CD4-positive, alpha-beta T cell (primary cell): Measurements from ENCODE around the gene C19orf81. TPM values are rescaled to one million over a fixed set of nuclear protein-coding genes. Genes with fewer than 3 reads are reported as not detected.

Source experiments
- ATAC-seq: fragments of 200-7000 bp; cut with Tn5 transposase; one replicate; pipeline ENCODE4 v1.10.0; 2022; ENCODE audit warnings: mild to moderate bottlenecking; ENCODE audit not compliant: poor library complexity
- CTCF ChIA-PET: fragments of 350-600 bp; sonication (Branson Sonifier 250); formaldehyde crosslinking; loops from one replicate; lab custom pipeline; 2021; ENCODE audit warnings: antibody characterized with exemption, inconsistent platforms; lab: Charles Lee
- POLR2A ChIA-PET: fragments of 350-600 bp; sonication (Branson Sonifier 250); formaldehyde crosslinking; loops from one replicate; lab custom pipeline; 2021; ENCODE audit warnings: antibody characterized with exemption, inconsistent platforms; lab: Charles Lee
- DNase-seq, 14 experiments: peaks; one replicate each; pipeline ENCODE4 v3.0.0-alpha.2; 2013 to 2020; ENCODE audit warnings: mixed read lengths in 2 of 14
- H3K27ac ChIP-seq, 2 donors: one replicate each; pipeline versions ENCODE4 v1.5.1 to v1.7.0; 2013; ENCODE audit warnings: low read length in 2 of 2, low read depth in 1 of 2, mild to moderate bottlenecking in 1 of 2
- H3K27me3 ChIP-seq, 2 experiments: 1 replicate in 1 of 2; 2 replicates in 1 of 2; pipeline versions ENCODE4 v1.6.1 to v1.7.0; 2013; ENCODE audit warnings: low read length in 2 of 2, control low read depth in 1 of 2, mild to moderate bottlenecking in 1 of 2, moderate library complexity in 1 of 2; ENCODE audit not compliant: insufficient read depth in 2 of 2, control insufficient read depth in 1 of 2
- H3K36me3 ChIP-seq: one replicate; pipeline ENCODE4 v1.6.1; 2013; ENCODE audit warnings: low read length, control low read depth; ENCODE audit not compliant: insufficient read depth
- H3K4me1 ChIP-seq: one replicate; pipeline ENCODE4 v1.6.1; 2013; ENCODE audit warnings: low read length, control low read depth; ENCODE audit not compliant: insufficient read depth
- H3K4me3 ChIP-seq: one replicate; pipeline ENCODE4 v1.5.1; 2013; ENCODE audit warnings: mild to moderate bottlenecking, low read length, moderate library complexity
- H3K9me3 ChIP-seq, 2 experiments: 1 replicate in 1 of 2; 2 replicates in 1 of 2; pipeline versions ENCODE4 v1.6.1 to v1.7.0; 2013; ENCODE audit warnings: low read length in 2 of 2, mild to moderate bottlenecking in 2 of 2, control low read depth in 1 of 2, moderate library complexity in 1 of 2; ENCODE audit not compliant: control insufficient read depth in 1 of 2, insufficient read depth in 1 of 2
- H3K27ac Mint-ChIP-seq: one replicate; pipeline ENCODE4 v1.8.0; 2020; ENCODE audit warnings: mixed read lengths
- H3K27me3 Mint-ChIP-seq: one replicate; pipeline ENCODE4 v1.8.0; 2021; ENCODE audit warnings: mixed read lengths
- H3K36me3 Mint-ChIP-seq: one replicate; pipeline ENCODE4 v1.8.0; 2021; ENCODE audit warnings: low read depth, mixed read lengths
- H3K4me1 Mint-ChIP-seq: one replicate; pipeline ENCODE4 v1.8.0; 2021; ENCODE audit warnings: low read depth, mixed read lengths
- H3K4me3 Mint-ChIP-seq: one replicate; pipeline ENCODE4 v1.8.0; 2020; ENCODE audit warnings: mild to moderate bottlenecking, mixed read lengths
- H3K9me3 Mint-ChIP-seq: one replicate; pipeline ENCODE4 v1.8.0; 2020; ENCODE audit warnings: mixed read lengths
- intact Hi-C, 2 experiments: fragments of 100-400 bp; cut with DNase I in 1 of 2; cut with micrococcal nuclease in 1 of 2; formaldehyde crosslinking; loops; one replicate each; pipeline versions ENCODE4 v1.15.1 to v1.9.0; 2023 to 2025; cut with DNase I, micrococcal nuclease
- total RNA-seq, 174 experiments: library from RNA in 2 of 174; stranded (reverse) in 2 of 174; gene quantifications; one replicate each; pipeline ENCODE4 v1.2.3 and lab custom pipeline; 2021 to 2026
- TF ChIP-seq, protein P1 (sequence below): fragments of 200-600 bp; IDR thresholded peaks from one replicate; pipeline ENCODE4 v1.8.0; 2022; ENCODE audit warnings: antibody characterized with exemption, mild to moderate bottlenecking

Gene C19orf81
- total RNA-seq, 2 experiments from 2014 or later, result not detected

DNA sequence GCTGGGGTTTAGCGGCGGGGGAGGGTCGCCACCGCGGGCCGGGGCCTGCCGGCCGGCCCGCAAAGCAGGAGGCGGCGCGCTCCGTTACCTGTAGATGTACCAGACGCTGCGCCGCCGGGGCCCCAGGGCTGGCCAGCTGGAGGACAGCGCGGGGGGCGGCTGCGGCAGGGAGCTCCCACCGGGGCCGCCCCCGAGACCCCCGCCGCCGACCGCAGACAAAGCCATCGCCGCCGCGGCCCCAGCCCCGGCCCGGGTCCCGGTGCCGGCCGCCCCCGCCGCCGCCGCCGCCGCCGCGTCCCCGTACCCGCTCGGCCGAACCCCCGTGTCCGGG lies 45.5 kb downstream of the C19orf81 start:
- no peak overlapping the region for H3K4me3 ChIP-seq
- H3K36me3 ChIP-seq, result no peaks in the 10 kb centered on the region
- H3K27ac ChIP-seq, result no peak overlapping the region
- ChIA-PET CTCF (no interaction called here), POLR2A (no interaction called here)
- no peaks in the 10 kb centered on the region for H3K9me3 Mint-ChIP-seq
- TF ChIP-seq, protein P1, sequence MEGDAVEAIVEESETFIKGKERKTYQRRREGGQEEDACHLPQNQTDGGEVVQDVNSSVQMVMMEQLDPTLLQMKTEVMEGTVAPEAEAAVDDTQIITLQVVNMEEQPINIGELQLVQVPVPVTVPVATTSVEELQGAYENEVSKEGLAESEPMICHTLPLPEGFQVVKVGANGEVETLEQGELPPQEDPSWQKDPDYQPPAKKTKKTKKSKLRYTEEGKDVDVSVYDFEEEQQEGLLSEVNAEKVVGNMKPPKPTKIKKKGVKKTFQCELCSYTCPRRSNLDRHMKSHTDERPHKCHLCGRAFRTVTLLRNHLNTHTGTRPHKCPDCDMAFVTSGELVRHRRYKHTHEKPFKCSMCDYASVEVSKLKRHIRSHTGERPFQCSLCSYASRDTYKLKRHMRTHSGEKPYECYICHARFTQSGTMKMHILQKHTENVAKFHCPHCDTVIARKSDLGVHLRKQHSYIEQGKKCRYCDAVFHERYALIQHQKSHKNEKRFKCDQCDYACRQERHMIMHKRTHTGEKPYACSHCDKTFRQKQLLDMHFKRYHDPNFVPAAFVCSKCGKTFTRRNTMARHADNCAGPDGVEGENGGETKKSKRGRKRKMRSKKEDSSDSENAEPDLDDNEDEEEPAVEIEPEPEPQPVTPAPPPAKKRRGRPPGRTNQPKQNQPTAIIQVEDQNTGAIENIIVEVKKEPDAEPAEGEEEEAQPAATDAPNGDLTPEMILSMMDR, result no peak
- H3K4me3 Mint-ChIP-seq, result no peak overlapping the region
- H3K27me3 ChIP-seq, result peaks cover 27 to 72% of the 10 kb centered on the region in 2 experiments
- intact Hi-C loops, result no loop called here
- peaks cover 87% of the 10 kb centered on the region for H3K27me3 Mint-ChIP-seq
- H3K27ac Mint-ChIP-seq, result no peak overlapping the region
- no peaks in the 10 kb centered on the region for H3K4me1 ChIP-seq
- no peaks in the 10 kb centered on the region for H3K4me1 Mint-ChIP-seq
- ATAC-seq (no peak), DNase-seq (no peak)
- H3K9me3 ChIP-seq, result peaks cover 0 to 21% of the 10 kb centered on the region in 2 experiments
- no peaks in the 10 kb centered on the region for H3K36me3 Mint-ChIP-seq

- no peak overlapping the region for H3K4me3 Mint-ChIP-seq
- H3K4me1 ChIP-seq, result no peaks in the 10 kb centered on the region
- TF ChIP-seq, protein P1, result no peak
- peaks cover 0 to 21% of the 10 kb centered on the region in 2 experiments for H3K9me3 ChIP-seq
- H3K27me3 ChIP-seq, result peaks cover 31 to 65% of the 10 kb centered on the region in 2 experiments
- intact Hi-C loops, result no loop called here
- ATAC-seq (no peak), DNase-seq (peak in 4 of 14 experiments; percentile 10 to 56 (median 28))
- no peak overlapping the region for H3K27ac ChIP-seq
- no peak overlapping the region for H3K27ac Mint-ChIP-seq
- no peaks in the 10 kb centered on the region for H3K36me3 Mint-ChIP-seq
- ChIA-PET CTCF (no interaction called here), POLR2A (no interaction called here)
- H3K36me3 ChIP-seq, result no peaks in the 10 kb centered on the region
- H3K27me3 Mint-ChIP-seq, result peaks cover 86% of the 10 kb centered on the region
- no peak overlapping the region for H3K4me3 ChIP-seq
- no peaks in the 10 kb centered on the region for H3K4me1 Mint-ChIP-seq
- H3K9me3 Mint-ChIP-seq, result no peaks in the 10 kb centered on the region
Measured at GRCh38 chr19:50695251-50696093, 46.2 kb downstream of the C19orf81 start.

DNA sequence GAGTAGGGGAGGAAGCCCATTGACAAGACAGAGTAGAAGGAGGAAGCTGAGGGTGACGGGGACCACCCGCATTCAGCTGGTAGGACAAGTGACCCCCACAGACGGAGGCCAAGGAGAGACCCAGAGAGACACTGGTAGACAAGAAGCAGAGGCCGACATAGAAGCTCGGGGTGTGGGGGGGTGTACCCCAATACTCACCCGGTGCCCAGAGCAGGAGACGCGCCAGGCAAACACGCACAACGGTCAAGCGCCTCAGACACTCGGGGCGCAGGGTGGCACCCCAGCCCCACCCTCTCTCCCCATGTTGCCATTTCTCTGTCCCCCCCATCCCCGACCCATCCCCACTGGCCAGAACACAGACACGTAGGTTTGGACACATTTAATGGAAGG lies 46.8 kb downstream of the C19orf81 start:
- peaks cover 0 to 21% of the 10 kb centered on the region in 2 experiments for H3K9me3 ChIP-seq
- ChIA-PET POLR2A (no interaction called here), CTCF (no interaction called here)
- H3K9me3 Mint-ChIP-seq, result no peaks in the 10 kb centered on the region
- H3K27ac Mint-ChIP-seq, result no peak overlapping the region
- no peaks in the 10 kb centered on the region for H3K36me3 ChIP-seq
- no peak overlapping the region for H3K4me3 Mint-ChIP-seq
- ATAC-seq, result no peak
- TF ChIP-seq, protein P1, result no peak
- H3K27me3 ChIP-seq, result peaks cover 31 to 58% of the 10 kb centered on the region in 2 experiments
- H3K4me1 ChIP-seq, result no peaks in the 10 kb centered on the region
- H3K27me3 Mint-ChIP-seq, result peaks cover 85% of the 10 kb centered on the region
- H3K4me1 Mint-ChIP-seq, result no peaks in the 10 kb centered on the region
- no peak for DNase-seq
- H3K36me3 Mint-ChIP-seq, result no peaks in the 10 kb centered on the region
- intact Hi-C loops, result no loop called here
- H3K4me3 ChIP-seq, result no peak overlapping the region
- no peak overlapping the region for H3K27ac ChIP-seq
